Measurements from ENCODE around the gene PYY. TPM values are rescaled to one million over a fixed set of nuclear protein-coding genes. Genes with fewer than 3 reads are reported as not detected.
A peak's percentile ranks its signal among the peaks of the same experiment; 100 is the strongest.

Gene PYY
- total RNA-seq, 2 experiments from 2014 or later, result not detected

GRCh38 chr17:43912635-43913304, 41.0 kb downstream of the PYY start:
- peaks cover 13% of the 10 kb centered on the region for H3K4me1 Mint-ChIP-seq
- ATAC-seq (ENCODE audit: low read depth) (no peak), DNase-seq (no peak)
- POLR2A ChIA-PET, result no interaction called here
- H3K9me3 Mint-ChIP-seq, result no peaks in the 10 kb centered on the region
- no peaks in the 10 kb centered on the region for H3K36me3 Mint-ChIP-seq
- H3K27me3 Mint-ChIP-seq, result peaks cover 17% of the 10 kb centered on the region
- H3K4me3 Mint-ChIP-seq, result no peak overlapping the region
- no peak overlapping the region for H3K27ac Mint-ChIP-seq

- H3K4me1 Mint-ChIP-seq, result peaks cover 9% of the 10 kb centered on the region
- no peaks in the 10 kb centered on the region for H3K9me3 Mint-ChIP-seq
- no peak overlapping the region for H3K4me3 Mint-ChIP-seq
- H3K36me3 Mint-ChIP-seq, result no peaks in the 10 kb centered on the region
- no peak for DNase-seq
- no peak for ATAC-seq (ENCODE audit: low read depth)
- no peak overlapping the region for H3K27ac Mint-ChIP-seq
- H3K27me3 Mint-ChIP-seq, result peaks cover 24% of the 10 kb centered on the region
- POLR2A ChIA-PET, result no interaction called here
Measured at GRCh38 chr17:43911904-43912303, 41.8 kb downstream of the PYY start.

GRCh38 chr17:43909537-43910231, 44.1 kb downstream of the PYY start:
- H3K4me1 Mint-ChIP-seq, result peaks cover 8% of the 10 kb centered on the region
- peaks cover 45% of the 10 kb centered on the region for H3K27me3 Mint-ChIP-seq
- POLR2A ChIA-PET, result interaction anchor here (0.5 to 1.0 kb wide), 2 partner anchors 131 to 254 kb away, joined by 3 to 5 read pairs; no protein-coding TSS in a partner anchor
- H3K9me3 Mint-ChIP-seq, result no peaks in the 10 kb centered on the region
- DNase-seq (no peak), ATAC-seq (ENCODE audit: low read depth) (no peak)
- no peak overlapping the region for H3K27ac Mint-ChIP-seq
- H3K4me3 Mint-ChIP-seq, result no peak overlapping the region
- no peaks in the 10 kb centered on the region for H3K36me3 Mint-ChIP-seq

- POLR2A ChIA-PET, result interaction anchor here (0.6 kb wide), 1 partner anchor 142 kb away, joined by 4 read pairs; no protein-coding TSS in a partner anchor
- Mint-ChIP-seq H3K9me3 (no peaks in the 10 kb centered on the region), H3K4me1 (peaks cover 8% of the 10 kb centered on the region), H3K27me3 (peaks cover 54% of the 10 kb centered on the region), H3K36me3 (no peaks in the 10 kb centered on the region), H3K27ac (no peak overlapping the region), H3K4me3 (peak overlapping the region; percentile 73)
- ATAC-seq (ENCODE audit: low read depth) (peak; percentile 55), DNase-seq (no peak)
Measured at GRCh38 chr17:43907998-43908721, 45.6 kb downstream of the PYY start.

- peak; percentile 47 for ATAC-seq (ENCODE audit: low read depth)
- H3K9me3 Mint-ChIP-seq, result no peaks in the 10 kb centered on the region
- peaks cover 8% of the 10 kb centered on the region for H3K4me1 Mint-ChIP-seq
- DNase-seq, result peak; percentile 65
- H3K27me3 Mint-ChIP-seq, result peaks cover 54% of the 10 kb centered on the region
- H3K4me3 Mint-ChIP-seq, result peak within 1 kb of the TSS; percentile 73
- POLR2A ChIA-PET, result interaction anchor here (0.6 to 0.8 kb wide), 2 partner anchors 143 to 547 kb away, joined by 3 to 4 read pairs; no protein-coding TSS in a partner anchor
- no peak within 1 kb of the TSS for H3K27ac Mint-ChIP-seq
- H3K36me3 Mint-ChIP-seq, result no peaks in the 10 kb centered on the region
Measured at GRCh38 chr17:43907425-43907981, 46.2 kb downstream of the PYY start, which contains the start of gene MPP2. Gene MPP2, minus strand, starts transcription at chr17:43907536. Its CDS starts 3,076 bp downstream, at chr17:43904460.

- Mint-ChIP-seq H3K36me3 (no peaks in the 10 kb centered on the region), H3K27ac (no peak overlapping the region), H3K27me3 (peaks cover 54% of the 10 kb centered on the region), H3K9me3 (no peaks in the 10 kb centered on the region), H3K4me1 (peaks cover 8% of the 10 kb centered on the region), H3K4me3 (peak overlapping the region; percentile 73)
- DNase-seq (no peak), ATAC-seq (ENCODE audit: low read depth) (no peak)
- POLR2A ChIA-PET, result interaction anchor here (0.8 kb wide), 1 partner anchor 546 kb away, joined by 3 read pairs; no protein-coding TSS in a partner anchor
Measured at GRCh38 chr17:43906951-43907424, 46.8 kb downstream of the PYY start.

GRCh38 chr17:43905985-43906852, 47.5 kb downstream of the PYY start:
- H3K4me3 Mint-ChIP-seq, result peak overlapping the region; percentile 73
- no peaks in the 10 kb centered on the region for H3K9me3 Mint-ChIP-seq
- DNase-seq (no peak), ATAC-seq (ENCODE audit: low read depth) (no peak)
- H3K36me3 Mint-ChIP-seq, result no peaks in the 10 kb centered on the region
- H3K4me1 Mint-ChIP-seq, result peaks cover 8% of the 10 kb centered on the region
- POLR2A ChIA-PET, result no interaction called here
- peaks cover 55% of the 10 kb centered on the region for H3K27me3 Mint-ChIP-seq
- no peak overlapping the region for H3K27ac Mint-ChIP-seq

- DNase-seq, result no peak
- ATAC-seq (ENCODE audit: low read depth), result no peak
- Mint-ChIP-seq H3K4me1 (peaks cover 13% of the 10 kb centered on the region), H3K27me3 (peaks cover 59% of the 10 kb centered on the region), H3K27ac (no peak overlapping the region), H3K4me3 (no peak overlapping the region), H3K36me3 (no peaks in the 10 kb centered on the region), H3K9me3 (no peaks in the 10 kb centered on the region)
- POLR2A ChIA-PET, result no interaction called here
Measured at GRCh38 chr17:43905400-43905984, 48.2 kb downstream of the PYY start.

Other genes with a start within 250 kb of the PYY start
- gene SOST, start 195.1 kb downstream of the PYY start, total RNA-seq, result not detected
- 10 to 100 TPM; 15.5 to 15.7 TPM for gene DUSP3, start 175.0 kb downstream of the PYY start, total RNA-seq
- gene CFAP97D1, start 173.5 kb downstream of the PYY start, total RNA-seq, result not detected
- gene MPP3, start 120.8 kb downstream of the PYY start, total RNA-seq, result under 1 TPM in 1 of 2 experiments, not detected in 1; 0.11 TPM
- not detected for gene CD300LG, start 106.8 kb downstream of the PYY start, total RNA-seq
- gene MPP2, start 46.4 kb downstream of the PYY start, total RNA-seq, result 1 to 10 TPM; 2.3 to 3.1 TPM
- gene PPY, start 11.5 kb downstream of the PYY start, total RNA-seq, result not detected
- gene NAGS, start 50.7 kb upstream of the PYY start, total RNA-seq, result 1 to 10 TPM; 1.4 TPM
- gene TMEM101, start 61.0 kb upstream of the PYY start, total RNA-seq, result 10 to 100 TPM; 30.3 to 31.7 TPM
- gene LSM12, start 112.7 kb upstream of the PYY start, total RNA-seq, result 10 to 100 TPM; 46.9 to 51.4 TPM
- 10 to 100 TPM; 18.7 to 18.8 TPM for gene G6PC3, start 116.8 kb upstream of the PYY start, total RNA-seq
- gene HDAC5, start 169.7 kb upstream of the PYY start, total RNA-seq, result 10 to 100 TPM; 46.2 to 48.4 TPM
- gene HROB, start 188.0 kb upstream of the PYY start, total RNA-seq, result 10 to 100 TPM; 13.2 to 14.3 TPM
- gene ASB16, start 216.8 kb upstream of the PYY start, total RNA-seq, result under 1 TPM; 0.19 to 0.51 TPM
- 10 to 100 TPM; 38.3 to 42.5 TPM for gene TMUB2, start 233.0 kb upstream of the PYY start, total RNA-seq
- 100 to 1,000 TPM; 116 TPM for gene ATXN7L3, start 245.9 kb upstream of the PYY start, total RNA-seq

Data from activated naive CD8-positive, alpha-beta T cell treated with anti-CD3 and anti-CD28 coated beads, Interleukin-2, amount 10 ng/mL, durations not matched to agents 7 days and 5 days (primary cell).